Coronary artery (tissue), 2 donors: ENCODE measurements around the gene SLC6A11.

Source experiments
- DNase-seq: peaks from one replicate; pipeline ENCODE4 v3.0.0-alpha.2; 2017; ENCODE audit warnings: low spot score
- H3K27ac ChIP-seq, 2 donors: fragments of 200-600 bp; sonication (generic); one replicate each; pipeline ENCODE4 v1.5.1; 2016 to 2019
- H3K4me3 ChIP-seq: fragments of 200-600 bp; sonication (generic); 2 replicates; pipeline ENCODE4 v1.5.1; 2016; ENCODE audit warnings: mild to moderate bottlenecking, moderate library complexity
- TF ChIP-seq, protein P1 (sequence below): fragments of 200-600 bp; sonication (generic); IDR thresholded peaks from one replicate; pipeline ENCODE4 v1.5.1; 2019; ENCODE audit warnings: antibody characterized with exemption

Gene SLC6A11

DNA sequence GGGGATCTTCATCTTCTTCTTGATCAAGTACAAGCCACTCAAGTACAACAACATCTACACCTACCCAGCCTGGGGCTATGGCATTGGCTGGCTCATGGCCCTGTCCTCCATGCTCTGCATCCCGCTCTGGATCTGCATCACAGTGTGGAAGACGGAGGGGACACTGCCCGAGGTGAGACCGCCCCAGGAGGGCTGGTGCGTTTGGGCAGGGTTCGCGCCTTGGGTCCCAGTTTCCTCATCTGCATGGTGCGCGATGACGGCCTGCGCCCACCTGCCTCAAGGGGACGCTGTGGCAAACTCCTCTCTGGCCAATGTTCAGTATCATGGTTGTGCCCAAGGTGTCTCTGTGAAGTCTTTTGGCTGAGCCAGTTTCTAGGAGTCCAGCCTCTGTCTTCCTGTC is 119.0 kb downstream of the SLC6A11 start:
- TF ChIP-seq, protein P1, sequence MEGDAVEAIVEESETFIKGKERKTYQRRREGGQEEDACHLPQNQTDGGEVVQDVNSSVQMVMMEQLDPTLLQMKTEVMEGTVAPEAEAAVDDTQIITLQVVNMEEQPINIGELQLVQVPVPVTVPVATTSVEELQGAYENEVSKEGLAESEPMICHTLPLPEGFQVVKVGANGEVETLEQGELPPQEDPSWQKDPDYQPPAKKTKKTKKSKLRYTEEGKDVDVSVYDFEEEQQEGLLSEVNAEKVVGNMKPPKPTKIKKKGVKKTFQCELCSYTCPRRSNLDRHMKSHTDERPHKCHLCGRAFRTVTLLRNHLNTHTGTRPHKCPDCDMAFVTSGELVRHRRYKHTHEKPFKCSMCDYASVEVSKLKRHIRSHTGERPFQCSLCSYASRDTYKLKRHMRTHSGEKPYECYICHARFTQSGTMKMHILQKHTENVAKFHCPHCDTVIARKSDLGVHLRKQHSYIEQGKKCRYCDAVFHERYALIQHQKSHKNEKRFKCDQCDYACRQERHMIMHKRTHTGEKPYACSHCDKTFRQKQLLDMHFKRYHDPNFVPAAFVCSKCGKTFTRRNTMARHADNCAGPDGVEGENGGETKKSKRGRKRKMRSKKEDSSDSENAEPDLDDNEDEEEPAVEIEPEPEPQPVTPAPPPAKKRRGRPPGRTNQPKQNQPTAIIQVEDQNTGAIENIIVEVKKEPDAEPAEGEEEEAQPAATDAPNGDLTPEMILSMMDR: no peak
- no peak for DNase-seq
- Histone ChIP-seq H3K27ac (no peak overlapping the region), H3K4me3 (no peak overlapping the region)

DNA sequence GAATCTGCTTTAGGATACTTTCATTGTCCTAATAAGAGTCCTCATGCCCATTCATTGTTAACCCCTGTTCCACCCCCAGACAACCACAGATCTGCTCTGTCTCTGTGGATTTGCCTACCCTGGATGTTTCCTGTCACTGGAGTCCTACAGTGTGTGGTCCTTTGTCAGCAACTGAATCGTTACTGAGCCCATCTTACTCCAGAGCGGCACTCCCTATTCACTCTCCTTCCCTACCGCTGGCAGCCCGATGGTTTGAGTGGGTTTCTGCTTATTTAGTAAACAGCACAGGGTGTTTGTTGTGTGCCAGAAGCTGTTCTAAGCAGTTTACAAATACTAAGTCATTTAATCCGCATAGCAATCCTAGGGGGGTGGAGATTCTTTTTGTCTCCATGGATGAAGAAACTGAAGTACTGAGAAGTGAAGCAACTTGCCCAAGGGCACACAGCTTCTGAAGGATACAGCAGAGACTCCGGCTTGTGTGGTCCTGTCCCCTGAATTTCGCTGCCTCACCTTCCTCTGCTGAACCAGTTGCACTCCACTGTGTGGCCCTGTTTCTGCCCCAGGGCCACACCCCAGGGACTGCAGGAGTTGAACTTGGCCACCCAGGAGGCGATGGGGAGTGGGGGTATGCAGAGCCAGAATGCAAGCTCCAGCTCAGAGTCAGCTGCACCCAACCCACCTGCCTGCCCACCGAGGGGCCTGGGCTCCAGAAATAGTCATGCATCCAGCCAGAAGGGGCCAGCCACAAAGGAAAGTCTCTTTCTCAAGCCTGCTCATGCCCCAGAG is 120.0 kb downstream of the SLC6A11 start:
- TF ChIP-seq, protein P1: no peak
- Histone ChIP-seq H3K4me3 (no peak overlapping the region), H3K27ac (no peak overlapping the region)
- no peak for DNase-seq

DNA sequence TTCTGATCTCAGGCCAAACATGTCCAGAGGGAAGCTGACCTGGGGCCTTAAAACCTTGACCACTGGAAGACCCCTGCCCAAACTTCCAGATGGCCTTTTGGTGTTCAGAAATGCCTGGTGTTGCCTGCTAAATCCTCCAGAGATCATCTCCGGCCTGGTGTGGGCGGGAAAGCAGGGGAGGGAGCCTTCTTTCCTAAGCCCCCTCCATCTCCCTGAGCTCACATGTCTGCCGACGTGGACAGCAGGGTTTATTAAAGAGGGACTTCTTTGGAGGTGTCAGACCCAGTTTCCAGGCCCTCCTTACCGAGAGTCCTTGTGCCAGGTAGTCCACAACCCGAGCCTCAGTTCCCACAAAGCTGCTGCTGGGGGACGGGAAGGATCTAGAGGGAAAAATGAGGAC is 120.7 kb downstream of the SLC6A11 start:
- TF ChIP-seq, protein P1: no peak
- Histone ChIP-seq H3K4me3 (no peak overlapping the region), H3K27ac (no peak overlapping the region)
- DNase-seq: no peak

DNA sequence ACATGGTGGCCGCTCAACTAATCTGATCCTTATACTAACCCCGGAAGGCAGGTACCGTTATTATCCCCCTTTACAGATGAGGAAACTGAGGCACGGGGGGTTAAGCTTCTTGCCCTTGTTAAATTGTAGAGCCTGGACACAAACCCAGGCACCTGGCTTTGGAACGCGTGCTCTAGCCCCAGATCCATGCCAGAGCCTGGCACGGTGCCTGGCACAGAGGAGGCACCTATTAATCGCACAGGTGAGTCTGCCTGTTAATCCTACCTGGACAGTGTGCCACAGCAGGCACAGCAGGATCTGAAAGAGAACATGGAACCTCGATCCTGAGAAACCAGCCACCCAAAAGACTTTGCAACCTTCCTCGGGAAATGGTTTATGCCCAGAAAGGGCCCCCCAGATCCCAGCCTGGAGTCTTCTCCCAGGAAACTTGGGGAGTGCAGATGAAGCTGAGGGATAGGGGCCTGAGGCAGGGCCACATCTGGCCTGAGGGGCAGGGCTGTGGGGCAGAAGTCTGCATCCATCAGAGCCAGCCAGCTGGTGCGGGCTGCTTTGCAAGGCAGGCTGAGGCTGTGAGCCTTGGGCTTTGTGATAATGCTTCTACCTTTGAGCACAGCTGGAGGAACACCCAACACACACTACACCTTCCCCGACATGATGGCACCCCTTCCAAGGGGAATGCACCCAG is 121.3 kb downstream of the SLC6A11 start:
- no peak overlapping the region for H3K4me3 ChIP-seq
- DNase-seq: no peak
- TF ChIP-seq, protein P1: no peak
- H3K27ac ChIP-seq: no peak overlapping the region

DNA sequence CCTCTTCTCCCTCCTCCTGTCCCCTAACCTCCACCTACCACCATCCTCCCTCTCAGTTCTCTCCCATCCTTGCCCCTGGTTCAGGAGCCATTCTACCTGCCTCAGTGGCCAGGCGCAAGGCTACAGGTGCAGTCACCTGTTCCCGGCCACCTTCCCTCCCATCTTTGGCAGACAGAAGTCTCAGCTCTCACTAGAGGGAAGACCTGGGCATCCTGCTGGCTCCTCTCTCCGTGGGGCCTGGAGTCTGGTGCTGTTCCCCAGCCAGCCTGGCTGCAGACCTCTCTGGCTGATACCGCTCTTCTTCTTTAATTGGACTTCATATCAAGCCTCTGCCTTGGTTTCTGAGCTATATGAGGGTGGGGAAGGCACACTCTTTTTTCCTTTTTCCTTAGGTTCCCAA is 123.5 kb downstream of the SLC6A11 start:
- DNase-seq: no peak
- TF ChIP-seq, protein P1: no peak
- Histone ChIP-seq H3K4me3 (no peak overlapping the region), H3K27ac (no peak overlapping the region)

DNA sequence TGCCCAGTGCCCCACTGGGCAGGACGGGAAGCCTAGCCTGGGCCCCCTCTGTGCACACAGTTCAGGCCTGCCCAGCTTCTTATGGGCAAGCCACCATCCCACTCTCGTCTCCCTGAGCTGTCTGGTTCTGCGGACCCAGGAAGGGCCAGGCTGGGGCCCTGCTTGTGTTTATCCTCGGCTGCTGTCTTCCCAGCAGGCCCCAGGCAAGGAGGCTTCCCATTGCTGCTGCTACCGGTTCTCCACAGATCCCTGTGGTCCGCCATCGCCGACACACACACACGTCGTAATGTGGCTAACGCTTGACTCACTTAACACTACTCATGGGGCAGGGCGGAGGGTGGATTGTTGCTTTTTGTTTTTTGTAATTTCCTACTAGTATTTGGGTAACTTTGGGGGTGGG is 124.1 kb downstream of the SLC6A11 start:
- TF ChIP-seq, protein P1: no peak
- no peak for DNase-seq
- no peak overlapping the region for H3K4me3 ChIP-seq
- no peak overlapping the region for H3K27ac ChIP-seq

DNA sequence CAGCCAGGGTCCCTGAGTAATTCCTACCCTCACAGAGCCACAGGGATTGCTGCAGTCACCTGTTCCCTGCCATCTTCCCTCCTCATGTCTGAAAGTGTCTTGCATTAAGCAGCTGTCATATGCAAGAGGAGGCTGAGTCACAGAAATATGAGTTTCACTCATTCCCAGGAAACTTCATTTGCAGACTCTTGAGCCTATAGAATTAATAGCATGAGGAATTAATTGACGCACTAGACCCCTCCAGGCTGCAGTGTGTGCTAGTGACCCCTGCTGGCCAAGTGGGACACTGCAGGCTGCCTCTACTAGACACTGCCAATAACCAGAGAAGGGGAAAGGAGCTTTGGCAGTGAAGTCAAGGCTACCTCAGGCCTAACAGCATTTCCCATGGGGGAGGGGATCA is 125.9 kb downstream of the SLC6A11 start:
- no peak overlapping the region for H3K27ac ChIP-seq
- H3K4me3 ChIP-seq: no peak overlapping the region
- TF ChIP-seq, protein P1: no peak
- no peak for DNase-seq
